PFSK-1 (cell line): ENCODE data around the gene DISP3.

Experiments used
- POLR2AphosphoS5 ChIP-seq: IDR thresholded peaks from 2 replicates; pipeline ENCODE4 v1.6.1; 2012; ENCODE audit warnings: low read depth, mild to moderate bottlenecking, control low read depth, low read length, moderate library complexity
- REST ChIP-seq, 2 experiments: IDR thresholded peaks; 2 replicates each; pipeline versions ENCODE4 v1.6.1 to v1.8.0; 2011 to 2012; ENCODE audit warnings: low read depth in 2 of 2, low read length in 2 of 2, control low read depth in 1 of 2, inconsistent platforms in 1 of 2, mild to moderate bottlenecking in 1 of 2, moderate library complexity in 1 of 2; ENCODE audit not compliant: insufficient read depth in 1 of 2
- SIN3A ChIP-seq: IDR thresholded peaks from 2 replicates; pipeline ENCODE4 v1.6.1; 2012; ENCODE audit warnings: mild to moderate bottlenecking, low read length, moderate library complexity, borderline replicate concordance; ENCODE audit not compliant: insufficient read depth

GRCh38 chr1:11463177-11463576 is 15.8 kb upstream of the DISP3 start:
- no peak for TF ChIP-seq POLR2AphosphoS5
- no peak for TF ChIP-seq REST (IDR thresholded peaks at IDR 0.05; ENCODE audit: insufficient read depth in 1 of 2, low read depth in 2 of 2, low read length in 2 of 2)
- TF ChIP-seq SIN3A, result no peak
